Neural crest cell (in vitro differentiated cells): ENCODE measurements around the gene PARK7. TPM values are rescaled to one million over a fixed set of nuclear protein-coding genes. Genes with fewer than 3 reads are reported as not detected.
A peak's percentile ranks its signal among the peaks of the same experiment; 100 is the strongest.

Experiments used
- DNase-seq: peaks from one replicate; pipeline ENCODE4 v3.0.0; 2021; ENCODE audit warnings: low read depth, mixed read lengths, low spot score
- H3K27ac Mint-ChIP-seq: one replicate; pipeline ENCODE4 v1.8.0; 2021; ENCODE audit warnings: mild to moderate bottlenecking, mixed read lengths; ENCODE audit not compliant: unreplicated experiment
- H3K27me3 Mint-ChIP-seq: 2 replicates; pipeline ENCODE4 v1.8.0; 2021; ENCODE audit warnings: low read depth, mild to moderate bottlenecking, mixed read lengths
- H3K36me3 Mint-ChIP-seq: 2 replicates; pipeline ENCODE4 v1.8.0; 2021; ENCODE audit warnings: low read depth, mild to moderate bottlenecking, mixed read lengths
- H3K4me1 Mint-ChIP-seq: 2 replicates; pipeline ENCODE4 v1.8.0; 2021; ENCODE audit warnings: mixed read lengths
- H3K4me3 Mint-ChIP-seq: one replicate; pipeline ENCODE4 v1.8.0; 2021; ENCODE audit warnings: mild to moderate bottlenecking, mixed read lengths
- H3K9me3 Mint-ChIP-seq: 2 replicates; pipeline ENCODE4 v1.8.0; 2021; ENCODE audit warnings: mixed read lengths
- total RNA-seq: library from RNA; stranded (reverse); gene quantifications from 2 replicates; pipeline ENCODE4 v1.2.1, GENCODE V29; 2021
- TF ChIP-seq, protein P1 (sequence below): fragments of 200-600 bp; sonication (generic); conservative IDR thresholded peaks from 2 replicates; pipeline ENCODE4 v1.5.0; 2021; ENCODE audit warnings: antibody characterized with exemption, mild to moderate bottlenecking

The PARK7 gene
- total RNA-seq, 1 donor from 2014 or later = 386 TPM

- H3K9me3 Mint-ChIP-seq = no peaks in the 10 kb centered on the region
- no peak overlapping the region for H3K27ac Mint-ChIP-seq
- no peak for DNase-seq
- peaks cover 37% of the 10 kb centered on the region for H3K4me1 Mint-ChIP-seq
- TF ChIP-seq, protein P1, sequence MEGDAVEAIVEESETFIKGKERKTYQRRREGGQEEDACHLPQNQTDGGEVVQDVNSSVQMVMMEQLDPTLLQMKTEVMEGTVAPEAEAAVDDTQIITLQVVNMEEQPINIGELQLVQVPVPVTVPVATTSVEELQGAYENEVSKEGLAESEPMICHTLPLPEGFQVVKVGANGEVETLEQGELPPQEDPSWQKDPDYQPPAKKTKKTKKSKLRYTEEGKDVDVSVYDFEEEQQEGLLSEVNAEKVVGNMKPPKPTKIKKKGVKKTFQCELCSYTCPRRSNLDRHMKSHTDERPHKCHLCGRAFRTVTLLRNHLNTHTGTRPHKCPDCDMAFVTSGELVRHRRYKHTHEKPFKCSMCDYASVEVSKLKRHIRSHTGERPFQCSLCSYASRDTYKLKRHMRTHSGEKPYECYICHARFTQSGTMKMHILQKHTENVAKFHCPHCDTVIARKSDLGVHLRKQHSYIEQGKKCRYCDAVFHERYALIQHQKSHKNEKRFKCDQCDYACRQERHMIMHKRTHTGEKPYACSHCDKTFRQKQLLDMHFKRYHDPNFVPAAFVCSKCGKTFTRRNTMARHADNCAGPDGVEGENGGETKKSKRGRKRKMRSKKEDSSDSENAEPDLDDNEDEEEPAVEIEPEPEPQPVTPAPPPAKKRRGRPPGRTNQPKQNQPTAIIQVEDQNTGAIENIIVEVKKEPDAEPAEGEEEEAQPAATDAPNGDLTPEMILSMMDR = no peak
- H3K27me3 Mint-ChIP-seq = no peaks in the 10 kb centered on the region
- no peak overlapping the region for H3K4me3 Mint-ChIP-seq
- no peaks in the 10 kb centered on the region for H3K36me3 Mint-ChIP-seq
Observed at GRCh38 chr1:8013399-8013798, 51.9 kb downstream of the PARK7 start.

DNA sequence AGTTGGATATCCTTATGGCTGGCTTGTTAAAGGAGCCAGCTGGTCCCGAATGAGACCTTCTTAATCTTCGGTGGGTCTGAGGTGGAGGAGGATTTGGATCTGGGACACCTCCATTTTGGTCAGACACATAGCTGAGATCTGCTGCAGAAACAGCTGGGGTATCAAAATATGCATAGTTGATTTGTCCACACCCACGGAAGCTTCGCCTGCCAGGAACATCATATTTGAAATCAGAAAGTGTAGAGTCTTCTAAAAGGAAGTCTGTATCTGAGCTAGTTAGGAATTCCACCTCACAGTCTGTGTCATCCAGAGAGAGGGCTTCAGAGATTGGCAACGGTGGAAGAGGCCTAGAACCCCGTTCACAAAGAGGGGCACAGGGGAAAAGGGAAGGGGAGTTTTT lies 52.3 kb downstream of the PARK7 start:
- DNase-seq = no peak

GRCh38 chr1:8014381-8014988 lies 53.0 kb downstream of the PARK7 start:
- no peak for DNase-seq
- Mint-ChIP-seq H3K4me3 (no peak overlapping the region), H3K27me3 (no peaks in the 10 kb centered on the region), H3K27ac (no peak overlapping the region), H3K4me1 (peaks cover 48% of the 10 kb centered on the region), H3K36me3 (no peaks in the 10 kb centered on the region), H3K9me3 (no peaks in the 10 kb centered on the region)
- TF ChIP-seq, protein P1 = no peak

More for the DNA sequence above, 52.3 kb downstream of the PARK7 start:
- no peak overlapping the region for H3K4me3 Mint-ChIP-seq
- H3K36me3 Mint-ChIP-seq = no peaks in the 10 kb centered on the region
- no peaks in the 10 kb centered on the region for H3K27me3 Mint-ChIP-seq
- H3K27ac Mint-ChIP-seq = no peak overlapping the region
- H3K4me1 Mint-ChIP-seq = peaks cover 41% of the 10 kb centered on the region
- no peaks in the 10 kb centered on the region for H3K9me3 Mint-ChIP-seq
- TF ChIP-seq, protein P1 = no peak

- no peak overlapping the region for H3K27ac Mint-ChIP-seq
- no peaks in the 10 kb centered on the region for H3K36me3 Mint-ChIP-seq
- no peak overlapping the region for H3K4me3 Mint-ChIP-seq
- H3K27me3 Mint-ChIP-seq = no peaks in the 10 kb centered on the region
- TF ChIP-seq, protein P1 = peak; percentile 85
- peaks cover 56% of the 10 kb centered on the region for H3K4me1 Mint-ChIP-seq
- peak; percentile 55 for DNase-seq
- no peaks in the 10 kb centered on the region for H3K9me3 Mint-ChIP-seq
Observed at GRCh38 chr1:8015036-8015808, 53.7 kb downstream of the PARK7 start.

DNA sequence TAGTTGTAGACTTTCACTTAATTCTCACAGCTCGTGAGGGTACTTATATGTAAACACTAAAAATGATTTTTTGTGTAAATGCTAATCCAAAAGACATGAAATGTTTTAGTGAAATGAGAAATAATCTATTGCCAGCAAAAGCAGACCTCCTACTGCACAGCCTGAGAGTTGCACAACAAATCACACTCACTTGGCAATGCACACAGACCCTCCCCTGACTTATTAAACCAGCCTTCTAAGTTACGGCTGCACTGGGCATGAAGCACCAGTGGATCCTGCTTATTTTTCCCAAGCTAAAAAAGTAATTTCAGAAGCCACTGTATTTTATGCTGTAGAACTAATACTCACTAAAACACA lies 54.3 kb downstream of the PARK7 start:
- TF ChIP-seq, protein P1 = no peak
- no peaks in the 10 kb centered on the region for H3K27me3 Mint-ChIP-seq
- H3K27ac Mint-ChIP-seq = no peak overlapping the region
- DNase-seq = no peak
- no peaks in the 10 kb centered on the region for H3K9me3 Mint-ChIP-seq
- H3K36me3 Mint-ChIP-seq = no peaks in the 10 kb centered on the region
- peaks cover 61% of the 10 kb centered on the region for H3K4me1 Mint-ChIP-seq
- H3K4me3 Mint-ChIP-seq = no peak overlapping the region
